ENCODE data around the gene APOBEC3B.

Gene APOBEC3B

GRCh38 chr22:39024519-39025308 is 42.6 kb downstream of the APOBEC3B start:
- ATAC-seq, result no peak
- TF ChIP-seq ESRRG (CRISPR knock-in tag; IDR thresholded peaks at IDR 0.05) (no peak), TOX (CRISPR knock-in tag; IDR thresholded peaks at IDR 0.05; ENCODE audit: borderline replicate concordance) (no peak), ZC3H10 (CRISPR knock-in tag; IDR thresholded peaks at IDR 0.05) (no peak)

- ATAC-seq, result no peak
- TF ChIP-seq ZFP30 (CRISPR knock-in tag; IDR thresholded peaks at IDR 0.05), result no peak
Measured at GRCh38 chr22:39026509-39027150, 44.5 kb downstream of the APOBEC3B start.

GRCh38 chr22:39027717-39028116 is 45.6 kb downstream of the APOBEC3B start:
- no peak for ATAC-seq
- no peak for TF ChIP-seq ESRRG (CRISPR knock-in tag; IDR thresholded peaks at IDR 0.05)
- no peak for TF ChIP-seq POU6F1 (CRISPR knock-in tag; IDR thresholded peaks at IDR 0.05; ENCODE audit: borderline replicate concordance, low read depth)

- no peak for ATAC-seq
- no peak for TF ChIP-seq OSR1 (CRISPR knock-in tag; IDR thresholded peaks at IDR 0.05)
- no peak for TF ChIP-seq PATZ1 (CRISPR knock-in tag; IDR thresholded peaks at IDR 0.05; ENCODE audit: borderline replicate concordance)
- TF ChIP-seq ZC3H10 (CRISPR knock-in tag; IDR thresholded peaks at IDR 0.05), result no peak
- TF ChIP-seq ZNF8 (CRISPR knock-in tag; IDR thresholded peaks at IDR 0.05), result no peak
- TF ChIP-seq ARNTL (CRISPR knock-in tag; IDR thresholded peaks at IDR 0.05; ENCODE audit: borderline replicate concordance, low read depth), result no peak
- TF ChIP-seq CSRNP3 (CRISPR knock-in tag; IDR thresholded peaks at IDR 0.05), result no peak
Measured at GRCh38 chr22:39028281-39028680, 46.1 kb downstream of the APOBEC3B start.

GRCh38 chr22:39029227-39029626 is 47.1 kb downstream of the APOBEC3B start:
- TF ChIP-seq CSRNP3 (CRISPR knock-in tag; IDR thresholded peaks at IDR 0.05), result no peak
- TF ChIP-seq ZNF70 (CRISPR knock-in tag; IDR thresholded peaks at IDR 0.05), result no peak
- no peak for TF ChIP-seq CSDC2 (CRISPR knock-in tag; IDR thresholded peaks at IDR 0.05)
- TF ChIP-seq POU6F1 (CRISPR knock-in tag; IDR thresholded peaks at IDR 0.05; ENCODE audit: borderline replicate concordance, low read depth), result no peak
- no peak for TF ChIP-seq ZNF8 (CRISPR knock-in tag; IDR thresholded peaks at IDR 0.05)
- TF ChIP-seq ISL1 (CRISPR knock-in tag; IDR thresholded peaks at IDR 0.05), result no peak
- no peak for TF ChIP-seq ARNTL (CRISPR knock-in tag; IDR thresholded peaks at IDR 0.05; ENCODE audit: borderline replicate concordance, low read depth)
- no peak for TF ChIP-seq ZFP30 (CRISPR knock-in tag; IDR thresholded peaks at IDR 0.05)
- TF ChIP-seq SNAI2 (CRISPR knock-in tag; IDR thresholded peaks at IDR 0.05), result no peak
- TF ChIP-seq RARB (CRISPR knock-in tag; IDR thresholded peaks at IDR 0.05), result no peak
- TF ChIP-seq ZNF565 (CRISPR knock-in tag; conservative IDR thresholded peaks at IDR 0.05; ENCODE audit: low read depth), result no peak
- no peak for TF ChIP-seq GLIS3 (CRISPR knock-in tag; IDR thresholded peaks at IDR 0.05)
- TF ChIP-seq ESRRG (CRISPR knock-in tag; IDR thresholded peaks at IDR 0.05), result no peak
- no peak for TF ChIP-seq TSHZ2 (CRISPR knock-in tag; IDR thresholded peaks at IDR 0.05)
- no peak for TF ChIP-seq ZC3H10 (CRISPR knock-in tag; IDR thresholded peaks at IDR 0.05)
- TF ChIP-seq ZFP3 (CRISPR knock-in tag; IDR thresholded peaks at IDR 0.05), result no peak
- TF ChIP-seq TOX (CRISPR knock-in tag; IDR thresholded peaks at IDR 0.05; ENCODE audit: borderline replicate concordance), result no peak
- TF ChIP-seq OSR1 (CRISPR knock-in tag; IDR thresholded peaks at IDR 0.05), result no peak
- TF ChIP-seq PPARA (CRISPR knock-in tag; IDR thresholded peaks at IDR 0.05; ENCODE audit: borderline replicate concordance), result no peak
- ATAC-seq, result no peak
